BJ (cell line): ENCODE data around the gene IMP4. TPM values are rescaled to one million over a fixed set of nuclear protein-coding genes. Genes with fewer than 3 reads are reported as not detected.

Experiments
- CTCF ChIA-PET: fragments of 350-600 bp; formaldehyde crosslinking; extraction: SDS; loops from one replicate; lab custom pipeline; 2021; ENCODE audit warnings: antibody characterized with exemption, inconsistent platforms; lab: Yijun Ruan, JAX
- POLR2A ChIA-PET: fragments of 300-600 bp; sonication (Branson Sonifier 250); formaldehyde crosslinking; extraction: SDS; loops from one replicate; lab custom pipeline; 2021; ENCODE audit warnings: antibody characterized with exemption; lab: Charles Lee
- DNase-seq: peaks from one replicate; pipeline ENCODE4 v3.0.0-alpha.2; 2011; ENCODE audit warnings: low read depth
- H3K27me3 ChIP-seq: 2 replicates; pipeline ENCODE4 v1.6.0; 2011; ENCODE audit warnings: low read length; ENCODE audit not compliant: control insufficient read depth, insufficient read depth
- H3K36me3 ChIP-seq: 2 replicates; pipeline ENCODE4 v1.5.1; 2011; ENCODE audit warnings: low read length; ENCODE audit not compliant: control insufficient read depth, insufficient read depth
- H3K4me3 ChIP-seq: 2 replicates; pipeline ENCODE4 v1.5.1; 2011; ENCODE audit warnings: low read depth, mild to moderate bottlenecking, control low read depth, low read length
- CTCF ChIP-seq: IDR thresholded peaks from 2 replicates; pipeline ENCODE4 v1.5.1; 2011; ENCODE audit warnings: low read depth, mild to moderate bottlenecking, control low read depth, inconsistent platforms, low read length, moderate library complexity; ENCODE audit not compliant: insufficient read depth
- polyA plus RNA-seq: library from polyadenylated mRNA; depleted of rRNA; stranded (reverse); fragments of >200 nt; gene quantifications from 2 replicates; pipeline ENCODE4 v1.2.3, GENCODE V29; 2011

The IMP4 gene
- polyA plus RNA-seq, 1 experiment, result 144 TPM

GRCh38 chr2:130345611-130346010, 2.9 kb downstream of the IMP4 start:
- Histone ChIP-seq H3K4me3 (no peak overlapping the region), H3K27me3 (no peaks in the 10 kb centered on the region), H3K36me3 (peaks cover 27% of the 10 kb centered on the region)
- POLR2A ChIA-PET, result no interaction called here
- no peak for TF ChIP-seq CTCF
- no peak for DNase-seq
- CTCF ChIA-PET, result no interaction called here

DNA sequence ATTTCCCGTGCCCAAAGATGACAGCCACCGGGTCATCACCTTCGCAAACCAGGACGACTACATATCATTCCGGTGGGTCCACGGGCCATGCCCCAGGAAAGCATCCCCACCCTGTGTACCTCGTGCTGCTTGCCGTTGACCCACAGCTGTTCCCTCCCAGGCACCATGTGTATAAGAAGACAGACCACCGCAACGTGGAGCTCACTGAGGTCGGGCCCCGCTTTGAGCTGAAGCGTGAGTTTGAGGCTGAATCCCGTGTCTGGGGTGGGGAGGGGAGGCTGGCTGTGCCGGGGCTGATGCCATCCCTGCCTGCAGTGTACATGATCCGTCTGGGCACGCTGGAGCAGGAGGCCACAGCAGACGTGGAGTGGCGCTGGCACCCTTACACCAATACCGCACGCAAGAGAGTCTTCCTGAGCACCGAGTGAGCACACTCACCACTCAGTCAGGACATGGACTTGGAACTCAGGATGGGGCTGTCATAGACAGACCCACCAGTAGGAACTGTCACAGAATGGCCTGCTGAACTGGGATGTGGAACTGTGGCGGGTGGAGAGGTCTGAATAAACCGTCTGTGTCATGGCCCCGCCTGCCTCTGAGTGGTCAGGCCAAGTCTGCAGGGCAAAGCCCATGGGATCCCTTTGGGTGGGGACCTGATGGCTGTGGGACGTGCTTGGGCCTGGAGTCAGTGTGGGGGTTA, 3.5 kb downstream of the IMP4 start:
- ChIA-PET POLR2A (no interaction called here), CTCF (no interaction called here)
- Histone ChIP-seq H3K27me3 (no peaks in the 10 kb centered on the region), H3K4me3 (no peak overlapping the region), H3K36me3 (peaks cover 27% of the 10 kb centered on the region)
- TF ChIP-seq CTCF, result no peak
- DNase-seq, result no peak

DNA sequence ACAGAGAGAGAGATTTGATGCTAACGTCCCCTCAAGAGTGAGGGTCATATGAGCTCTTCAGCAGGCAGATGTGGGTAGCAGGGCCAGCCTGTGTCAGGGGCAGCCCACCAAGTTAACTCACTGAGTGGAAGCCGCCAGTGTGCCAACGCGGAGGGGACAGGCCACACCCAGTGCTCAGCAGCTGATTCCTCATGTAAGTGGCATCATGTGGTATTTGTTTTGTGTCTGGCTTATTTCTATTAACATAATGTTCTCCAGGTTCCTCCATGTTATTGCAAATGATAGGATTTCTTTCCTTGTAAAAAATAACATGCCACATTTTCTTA, 4.0 kb downstream of the IMP4 start:
- no peak overlapping the region for H3K4me3 ChIP-seq
- no peak for DNase-seq
- POLR2A ChIA-PET, result no interaction called here
- CTCF ChIA-PET, result no interaction called here
- H3K27me3 ChIP-seq, result no peaks in the 10 kb centered on the region
- H3K36me3 ChIP-seq, result peaks cover 27% of the 10 kb centered on the region
- TF ChIP-seq CTCF, result no peak

DNA sequence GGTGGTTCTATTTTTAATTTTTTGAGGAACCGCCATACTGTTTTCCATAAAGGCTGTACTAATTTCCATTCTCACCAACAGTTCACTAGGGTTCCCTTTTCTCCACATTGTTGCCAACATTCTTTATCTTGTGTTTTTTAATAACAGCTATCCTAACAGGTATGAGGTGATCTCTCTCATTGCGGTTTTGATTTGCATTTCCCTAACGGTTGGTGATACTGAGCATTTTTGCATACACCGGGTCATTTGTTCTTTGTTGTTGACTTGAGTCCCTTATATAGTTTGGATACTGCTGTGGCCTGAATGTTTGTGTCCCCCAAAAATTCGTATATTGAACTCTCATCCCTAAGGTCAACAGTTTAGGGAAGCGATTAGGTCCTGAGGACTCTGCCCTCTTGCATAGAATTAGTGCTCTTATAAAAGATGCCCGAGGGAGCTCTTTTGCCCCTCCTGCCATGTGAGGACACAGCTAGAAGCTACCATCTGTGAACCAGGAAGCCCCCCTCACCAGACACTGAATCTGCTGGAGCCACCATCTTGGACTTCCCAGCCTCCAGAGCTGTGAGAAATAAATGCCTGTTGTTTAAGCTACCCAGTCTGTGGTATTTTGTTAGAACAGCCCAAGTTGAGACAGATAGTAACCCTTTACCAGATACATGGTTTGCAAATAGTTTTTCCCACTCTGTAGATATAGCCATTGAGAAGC, 4.7 kb downstream of the IMP4 start:
- TF ChIP-seq CTCF, result no peak
- Histone ChIP-seq H3K36me3 (peaks cover 27% of the 10 kb centered on the region), H3K4me3 (no peak overlapping the region), H3K27me3 (no peaks in the 10 kb centered on the region)
- ChIA-PET CTCF (interaction anchor here (1.1 kb wide), 1 partner anchor 13 kb away, joined by 4 read pairs; no protein-coding TSS in a partner anchor), POLR2A (no interaction called here)
- DNase-seq, result no peak

- Histone ChIP-seq H3K27me3 (no peaks in the 10 kb centered on the region), H3K36me3 (peaks cover 27% of the 10 kb centered on the region), H3K4me3 (no peak overlapping the region)
- no peak for DNase-seq
- no peak for TF ChIP-seq CTCF
- POLR2A ChIA-PET, result no interaction called here
- CTCF ChIA-PET, result no interaction called here
Measured at GRCh38 chr2:130349174-130349573, 6.5 kb downstream of the IMP4 start.
